ENCODE data around the gene LRMDA. TPM values are rescaled to one million over a fixed set of nuclear protein-coding genes. Genes with fewer than 3 reads are reported as not detected.

LRMDA gene
- total and polyA plus RNA-seq, 2 of the 4 experiments (the other 2 are of a cell fraction) = 0.07 TPM; not detected in 1

- POLR2A ChIA-PET (ENCODE audit: unreplicated experiment) = no interaction called here
Measured at GRCh38 chr10:76041551-76041950, 610.1 kb downstream of the LRMDA start.

More at GRCh38 chr10:76041551-76041950, 610.1 kb downstream of the LRMDA start:
- Histone ChIP-seq H3K4me3 (ENCODE audit: insufficient read depth, low read depth, low read length) (no peak overlapping the region), H3K23ac (ENCODE audit: low read depth, low read length) (no peak overlapping the region), H3K18ac (ENCODE audit: low read depth, low read length) (no peak overlapping the region), H3K79me1 (ENCODE audit: low read depth in 1 of 2, low read length in 2 of 2) (no peaks in the 10 kb centered on the region), H3K14ac (replicated peaks; ENCODE audit: low read depth, low read length) (no peak overlapping the region), H2AK9ac (replicated peaks; ENCODE audit: low read depth, low read length, poor library complexity) (no peak overlapping the region), H2BK120ac (ENCODE audit: low read depth, low read length) (no peak overlapping the region), H4K8ac (ENCODE audit: low read depth in 2 of 2, low read length in 2 of 2) (no peak overlapping the region), H2AFZ (replicated peaks; ENCODE audit: low read length, poor library complexity) (no peak overlapping the region), H2BK20ac (ENCODE audit: low read depth, low read length) (no peak overlapping the region), H4K20me1 (ENCODE audit: insufficient read depth, low read length) (no peaks in the 10 kb centered on the region), H2BK15ac (ENCODE audit: low read depth, low read length) (no peak overlapping the region), H3K4me2 (ENCODE audit: low read depth, low read length) (no peak overlapping the region), H3K4ac (ENCODE audit: low read depth, low read length) (no peak overlapping the region), H3K27ac (ENCODE audit: insufficient read depth, low read length) (no peak overlapping the region), H4K5ac (ENCODE audit: low read depth, low read length) (no peak overlapping the region), H4K91ac (ENCODE audit: insufficient read depth, low read depth, low read length) (no peak overlapping the region), H2AK5ac (ENCODE audit: low read depth, low read length) (no peak overlapping the region), H3K36me3 (ENCODE audit: control insufficient read depth, insufficient read depth, low read length) (no peaks in the 10 kb centered on the region), H2BK5ac (ENCODE audit: low read depth, low read length, poor library complexity, severe bottlenecking) (no peak overlapping the region), H3K56ac (ENCODE audit: extremely low read depth, insufficient read depth, low read length) (no peak overlapping the region), H3K4me1 (ENCODE audit: control insufficient read depth, insufficient read depth, low read length) (no peaks in the 10 kb centered on the region), H3K9ac (ENCODE audit: low read depth, low read length) (no peak overlapping the region), H3K9me3 (ENCODE audit: control insufficient read depth, insufficient read depth, low read length) (peaks cover 2% of the 10 kb centered on the region), H3K27me3 (ENCODE audit: control insufficient read depth, insufficient read depth, low read length) (peaks cover 14% of the 10 kb centered on the region), H3K9me1 (ENCODE audit: insufficient read depth, low read length) (peaks cover under 1% of the 10 kb centered on the region; the same call in 1 of the 2 replicates)
- dilution Hi-C loops (cut with HindIII; ENCODE audit: low sequenced_read_pairs, unreplicated experiment) (no loop called here), in situ Hi-C loops (cut with MboI; ENCODE audit: low sequenced_read_pairs) (loop anchor here (25.0 kb wide), 1 partner anchor 629 kb away; the partner anchor contains the start of gene ZNF503), intact Hi-C loops (cut with micrococcal nuclease) (no loop called here)
- WGBS, 2 experiments (ENCODE audit: extremely low coverage in 2 of 2, insufficient read length in 1 of 2) = no CpG with 5 or more reads among the region's 5 CpGs
- DNase-seq (no peak), ATAC-seq (ENCODE audit: low read depth) (no peak)
- BruUV-seq (replicated peaks) = no TSS peak
- CTCF ChIA-PET = no interaction called here
- no peak for TF ChIP-seq CEBPB (IDR thresholded peaks at IDR 0.05; ENCODE audit: low read depth, low read length)
- no peak for TF ChIP-seq RFX5 (IDR thresholded peaks at IDR 0.05; ENCODE audit: low read depth, low read length)
- TF ChIP-seq POLR2A (IDR thresholded peaks at IDR 0.05; ENCODE audit: low read depth, low read length) = no peak
- TF ChIP-seq MAZ (IDR thresholded peaks at IDR 0.05; ENCODE audit: borderline replicate concordance, low read depth, low read length) = no peak
- no peak for TF ChIP-seq MAFK (IDR thresholded peaks at IDR 0.05; ENCODE audit: low read depth, low read length)
- TF ChIP-seq NFE2L2 (IDR thresholded peaks at IDR 0.05; ENCODE audit: low read depth, low read length) = no peak
- TF ChIP-seq CTCF (conservative IDR thresholded peaks at IDR 0.05; ENCODE audit: low read depth, low read length) = no peak
- no peak for TF ChIP-seq CHD1 (IDR thresholded peaks at IDR 0.05; ENCODE audit: low read depth, low read length)
- no peak for TF ChIP-seq BHLHE40 (IDR thresholded peaks at IDR 0.05; ENCODE audit: low read depth, low read length)

Measured in IMR-90 (cell line).